Endothelial cell (in vitro differentiated cells): ENCODE measurements around the gene MTNR1A. TPM values are rescaled to one million over a fixed set of nuclear protein-coding genes. Genes with fewer than 3 reads are reported as not detected.

ENCODE experiments used
- DNase-seq: peaks from one replicate; pipeline ENCODE4 v3.0.0; 2021; ENCODE audit warnings: low spot score
- H3K27ac Mint-ChIP-seq: one replicate; pipeline ENCODE4 v1.8.0; 2021; ENCODE audit warnings: mixed read lengths, inconsistent platforms; ENCODE audit not compliant: unreplicated experiment
- H3K27me3 Mint-ChIP-seq: one replicate; pipeline ENCODE4 v1.8.0; 2021; ENCODE audit warnings: mild to moderate bottlenecking, moderate library complexity, mixed read lengths, inconsistent platforms; ENCODE audit not compliant: unreplicated experiment
- H3K36me3 Mint-ChIP-seq: one replicate; pipeline ENCODE4 v1.8.0; 2021; ENCODE audit warnings: mild to moderate bottlenecking, low read depth, mixed read lengths, inconsistent platforms; ENCODE audit not compliant: unreplicated experiment
- H3K4me1 Mint-ChIP-seq: one replicate; pipeline ENCODE4 v1.8.0; 2021; ENCODE audit warnings: mild to moderate bottlenecking, mixed read lengths, inconsistent platforms; ENCODE audit not compliant: unreplicated experiment
- H3K4me3 Mint-ChIP-seq: one replicate; pipeline ENCODE4 v1.8.0; 2021; ENCODE audit warnings: mild to moderate bottlenecking, mixed read lengths, inconsistent platforms; ENCODE audit not compliant: unreplicated experiment
- H3K9me3 Mint-ChIP-seq: one replicate; pipeline ENCODE4 v1.8.0; 2021; ENCODE audit warnings: mixed read lengths, inconsistent platforms; ENCODE audit not compliant: unreplicated experiment
- CTCF ChIP-seq: fragments of 200-600 bp; sonication (generic); IDR thresholded peaks from one replicate; pipeline ENCODE4 v1.5.0; 2021; ENCODE audit warnings: antibody characterized with exemption; ENCODE audit not compliant: unreplicated experiment
- total RNA-seq: library from RNA; stranded (reverse); fragmentation: NEBNext Ultra II Directional; extraction: Animal tissue kit (Norgen Biotek cat#: 25700); gene quantifications from one replicate; pipeline ENCODE4 v1.2.1, GENCODE V29; 2021; ENCODE audit not compliant: unreplicated experiment

The MTNR1A gene
- total RNA-seq, 1 donor from 2014 or later: not detected

GRCh38 chr4:186566068-186566467 lies 10.7 kb upstream of the MTNR1A start:
- Mint-ChIP-seq H3K27ac (no peak overlapping the region), H3K4me3 (no peak overlapping the region), H3K27me3 (peaks cover 2% of the 10 kb centered on the region), H3K9me3 (no peaks in the 10 kb centered on the region), H3K36me3 (no peaks in the 10 kb centered on the region), H3K4me1 (no peaks in the 10 kb centered on the region)
- no peak for DNase-seq
- no peak for TF ChIP-seq CTCF

- no peaks in the 10 kb centered on the region for H3K27me3 Mint-ChIP-seq
- no peak overlapping the region for H3K27ac Mint-ChIP-seq
- no peaks in the 10 kb centered on the region for H3K9me3 Mint-ChIP-seq
- no peaks in the 10 kb centered on the region for H3K36me3 Mint-ChIP-seq
- H3K4me3 Mint-ChIP-seq: no peak overlapping the region
- no peak for DNase-seq
- H3K4me1 Mint-ChIP-seq: no peaks in the 10 kb centered on the region
- TF ChIP-seq CTCF: no peak
These were observed 8.4 kb upstream of the MTNR1A start for GRCh38 chr4:186563761-186564160.

- Mint-ChIP-seq H3K4me1 (no peaks in the 10 kb centered on the region), H3K9me3 (no peaks in the 10 kb centered on the region), H3K27me3 (no peaks in the 10 kb centered on the region), H3K36me3 (no peaks in the 10 kb centered on the region), H3K4me3 (no peak overlapping the region), H3K27ac (no peak overlapping the region)
- no peak for TF ChIP-seq CTCF
- no peak for DNase-seq
These were observed 6.4 kb upstream of the MTNR1A start for GRCh38 chr4:186561748-186562147.

- H3K27ac Mint-ChIP-seq: no peak overlapping the region
- peaks cover 2% of the 10 kb centered on the region for H3K4me1 Mint-ChIP-seq
- no peak for TF ChIP-seq CTCF
- H3K9me3 Mint-ChIP-seq: no peaks in the 10 kb centered on the region
- no peak for DNase-seq
- peaks cover 3% of the 10 kb centered on the region for H3K27me3 Mint-ChIP-seq
- H3K36me3 Mint-ChIP-seq: no peaks in the 10 kb centered on the region
- H3K4me3 Mint-ChIP-seq: no peak overlapping the region
These were observed 5.3 kb upstream of the MTNR1A start for GRCh38 chr4:186560647-186561046.

- Mint-ChIP-seq H3K27me3 (peaks cover 3% of the 10 kb centered on the region), H3K27ac (no peak overlapping the region), H3K9me3 (no peaks in the 10 kb centered on the region), H3K4me3 (no peak overlapping the region), H3K4me1 (peaks cover 5% of the 10 kb centered on the region), H3K36me3 (no peaks in the 10 kb centered on the region)
- no peak for DNase-seq
- TF ChIP-seq CTCF: no peak
These were observed 2.1 kb upstream of the MTNR1A start for GRCh38 chr4:186557486-186557885.
